ENCODE measurements around the gene INPPL1.
A peak's percentile ranks its signal among the peaks of the same experiment; 100 is the strongest.

Gene INPPL1

GRCh38 chr11:72240461-72241290, 16.1 kb downstream of the INPPL1 start:
- H3K4me1 ChIP-seq (ENCODE audit: insufficient read depth, low read length), result peaks cover 17% of the 10 kb centered on the region
- H3K9me3 ChIP-seq (ENCODE audit: insufficient read depth, low read depth, low read length), result no peaks in the 10 kb centered on the region
- 55% methylated on average over 44 of the region's 44 CpGs for WGBS
- H3K9ac ChIP-seq (ENCODE audit: low read depth, low read length), result no peak overlapping the region
- peak overlapping the region; percentile 41 for H3K4me3 ChIP-seq (ENCODE audit: low read length)
- H3K36me3 ChIP-seq (ENCODE audit: insufficient read depth, low read length), result peaks cover 19% of the 10 kb centered on the region
- H3K27ac ChIP-seq (ENCODE audit: low read depth, low read length), result no peak overlapping the region
- peaks cover 73% of the 10 kb centered on the region for H3K27me3 ChIP-seq (ENCODE audit: insufficient read depth, low read length)

GRCh38 chr11:72241291-72241781, 16.8 kb downstream of the INPPL1 start:
- peaks cover 14% of the 10 kb centered on the region for H3K36me3 ChIP-seq (ENCODE audit: insufficient read depth, low read length)
- H3K27me3 ChIP-seq (ENCODE audit: insufficient read depth, low read length), result peaks cover 80% of the 10 kb centered on the region
- no peak overlapping the region for H3K4me3 ChIP-seq (ENCODE audit: low read length)
- H3K9ac ChIP-seq (ENCODE audit: low read depth, low read length), result no peak overlapping the region
- 50% methylated on average over 20 of the region's 20 CpGs for WGBS
- H3K27ac ChIP-seq (ENCODE audit: low read depth, low read length), result no peak overlapping the region
- peaks cover 17% of the 10 kb centered on the region for H3K4me1 ChIP-seq (ENCODE audit: insufficient read depth, low read length)
- H3K9me3 ChIP-seq (ENCODE audit: insufficient read depth, low read depth, low read length), result no peaks in the 10 kb centered on the region

- H3K9me3 ChIP-seq (ENCODE audit: insufficient read depth, low read depth, low read length), result no peaks in the 10 kb centered on the region
- H3K27ac ChIP-seq (ENCODE audit: low read depth, low read length), result no peak overlapping the region
- H3K36me3 ChIP-seq (ENCODE audit: insufficient read depth, low read length), result peaks cover 6% of the 10 kb centered on the region; the same call in 1 of the 2 replicates
- H3K4me3 ChIP-seq (ENCODE audit: low read length), result no peak overlapping the region
- peaks cover 17% of the 10 kb centered on the region for H3K4me1 ChIP-seq (ENCODE audit: insufficient read depth, low read length)
- H3K9ac ChIP-seq (ENCODE audit: low read depth, low read length), result no peak overlapping the region
- H3K27me3 ChIP-seq (ENCODE audit: insufficient read depth, low read length), result peaks cover 88% of the 10 kb centered on the region
- 96% methylated on average over 2 of the region's 2 CpGs for WGBS
Observed at GRCh38 chr11:72242141-72242540, 17.6 kb downstream of the INPPL1 start.

GRCh38 chr11:72243173-72244059, 18.8 kb downstream of the INPPL1 start:
- Histone ChIP-seq H3K36me3 (ENCODE audit: insufficient read depth, low read length) (no peaks in the 10 kb centered on the region), H3K9ac (ENCODE audit: low read depth, low read length) (no peak overlapping the region), H3K9me3 (ENCODE audit: insufficient read depth, low read depth, low read length) (no peaks in the 10 kb centered on the region), H3K27me3 (ENCODE audit: insufficient read depth, low read length) (peaks cover 98% of the 10 kb centered on the region), H3K27ac (ENCODE audit: low read depth, low read length) (no peak overlapping the region), H3K4me3 (ENCODE audit: low read length) (peak overlapping the region; percentile 66), H3K4me1 (ENCODE audit: insufficient read depth, low read length) (peaks cover 11% of the 10 kb centered on the region)
- 18% methylated on average over 58 of the region's 58 CpGs for WGBS

GRCh38 chr11:72244060-72244360, 19.4 kb downstream of the INPPL1 start, which contains the start of gene PHOX2A:
TSS of gene PHOX2A (minus strand) at chr11:72244176. CDS start at chr11:72244004, 172 bp downstream.
- Histone ChIP-seq H3K9me3 (ENCODE audit: insufficient read depth, low read depth, low read length) (no peaks in the 10 kb centered on the region), H3K27me3 (ENCODE audit: insufficient read depth, low read length) (peaks cover 98% of the 10 kb centered on the region), H3K4me1 (ENCODE audit: insufficient read depth, low read length) (peaks cover 6% of the 10 kb centered on the region), H3K27ac (ENCODE audit: low read depth, low read length) (no peak within 1 kb of the TSS), H3K9ac (ENCODE audit: low read depth, low read length) (no peak within 1 kb of the TSS), H3K36me3 (ENCODE audit: insufficient read depth, low read length) (no peaks in the 10 kb centered on the region), H3K4me3 (ENCODE audit: low read length) (peak within 1 kb of the TSS; percentile 66)
- under 1% methylated on average over 37 of the region's 37 CpGs for WGBS

- WGBS, result 3% methylated on average over 46 of the region's 46 CpGs
- Histone ChIP-seq H3K9ac (ENCODE audit: low read depth, low read length) (no peak overlapping the region), H3K4me3 (ENCODE audit: low read length) (peak overlapping the region; percentile 66), H3K27ac (ENCODE audit: low read depth, low read length) (no peak overlapping the region), H3K4me1 (ENCODE audit: insufficient read depth, low read length) (no peaks in the 10 kb centered on the region; the same call in 1 of the 2 replicates), H3K9me3 (ENCODE audit: insufficient read depth, low read depth, low read length) (no peaks in the 10 kb centered on the region), H3K27me3 (ENCODE audit: insufficient read depth, low read length) (peaks cover 95% of the 10 kb centered on the region), H3K36me3 (ENCODE audit: insufficient read depth, low read length) (no peaks in the 10 kb centered on the region)
Observed at GRCh38 chr11:72244361-72245262, 20.0 kb downstream of the INPPL1 start.

- Histone ChIP-seq H3K9me3 (ENCODE audit: insufficient read depth, low read depth, low read length) (no peaks in the 10 kb centered on the region), H3K36me3 (ENCODE audit: insufficient read depth, low read length) (no peaks in the 10 kb centered on the region), H3K27me3 (ENCODE audit: insufficient read depth, low read length) (peaks cover 92% of the 10 kb centered on the region), H3K4me1 (ENCODE audit: insufficient read depth, low read length) (no peaks in the 10 kb centered on the region; the same call in 1 of the 2 replicates), H3K27ac (ENCODE audit: low read depth, low read length) (no peak overlapping the region), H3K9ac (ENCODE audit: low read depth, low read length) (no peak overlapping the region), H3K4me3 (ENCODE audit: low read length) (peak overlapping the region; percentile 66)
- WGBS, result 21% methylated on average over 17 of the region's 19 CpGs
Observed at GRCh38 chr11:72245263-72245816, 20.8 kb downstream of the INPPL1 start.

GRCh38 chr11:72247584-72247983, 23.0 kb downstream of the INPPL1 start:
- Histone ChIP-seq H3K4me3 (ENCODE audit: low read length) (no peak overlapping the region), H3K9me3 (ENCODE audit: insufficient read depth, low read depth, low read length) (no peaks in the 10 kb centered on the region), H3K9ac (ENCODE audit: low read depth, low read length) (no peak overlapping the region), H3K27me3 (ENCODE audit: insufficient read depth, low read length) (peaks cover 74% of the 10 kb centered on the region), H3K4me1 (ENCODE audit: insufficient read depth, low read length) (no peaks in the 10 kb centered on the region; the same call in 1 of the 2 replicates), H3K36me3 (ENCODE audit: insufficient read depth, low read length) (no peaks in the 10 kb centered on the region), H3K27ac (ENCODE audit: low read depth, low read length) (no peak overlapping the region)
- 46% methylated on average over 2 of the region's 2 CpGs for WGBS

GRCh38 chr11:72249961-72250360, 25.4 kb downstream of the INPPL1 start:
- Histone ChIP-seq H3K27ac (ENCODE audit: low read depth, low read length) (no peak overlapping the region), H3K9ac (ENCODE audit: low read depth, low read length) (no peak overlapping the region), H3K27me3 (ENCODE audit: insufficient read depth, low read length) (peaks cover 51% of the 10 kb centered on the region), H3K4me1 (ENCODE audit: insufficient read depth, low read length) (no peaks in the 10 kb centered on the region; the same call in 1 of the 2 replicates), H3K9me3 (ENCODE audit: insufficient read depth, low read depth, low read length) (peaks cover 2% of the 10 kb centered on the region; the same call in 1 of the 2 replicates), H3K36me3 (ENCODE audit: insufficient read depth, low read length) (no peaks in the 10 kb centered on the region), H3K4me3 (ENCODE audit: low read length) (no peak overlapping the region)
- 89% methylated on average over 5 of the region's 5 CpGs for WGBS
